Stimulated activated CD8-positive, alpha-beta memory T cell treated with anti-CD3 and anti-CD28 coated beads, Interleukin-12 subunit alpha, Interleukin-12 subunit beta, amount 100 ng/mL, for 24 hours (primary cell): ENCODE results near the gene NSD1.

Experiments used
- DNase-seq: peaks from one replicate; pipeline ENCODE4 v3.0.0-alpha.2; 2020; ENCODE audit errors: extremely low read depth

The NSD1 gene

DNA sequence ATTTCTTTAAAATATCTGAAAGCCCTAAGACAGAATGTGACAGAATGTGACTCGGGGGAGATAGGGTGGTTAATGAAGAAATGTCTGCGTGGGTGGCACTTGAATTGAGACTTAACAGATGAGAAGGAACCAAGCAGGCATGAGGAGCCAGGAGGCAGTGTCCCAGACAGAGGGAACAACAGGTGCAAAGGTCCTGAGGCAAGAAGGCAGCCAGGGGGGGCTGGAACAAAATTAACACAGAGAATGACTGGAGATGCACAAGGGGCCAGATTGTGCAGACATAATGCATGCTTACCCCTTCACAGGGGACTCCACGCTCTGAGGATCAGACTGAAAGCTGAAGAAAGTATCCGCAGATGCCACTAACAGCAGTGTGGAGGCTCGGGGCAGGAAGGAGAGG, 216.2 kb downstream of the NSD1 start:
- DNase-seq: no peak
